Tibial nerve (tissue), 3 donors: ENCODE results near the gene AGBL1.

Experiments
- POLR2A ChIP-seq, 2 donors: fragments of 450-650 bp; IDR thresholded peaks; one replicate each; pipeline ENCODE4 v1.6.1; 2017; ENCODE audit warnings: antibody characterized with exemption in 2 of 2, mild to moderate bottlenecking in 2 of 2, moderate library complexity in 2 of 2
- TF ChIP-seq, protein P1 (sequence below), 5 experiments: fragments of 200-600 bp in 3 of 5; fragments of 450-650 bp in 2 of 5; sonication (generic) in 3 of 5; IDR thresholded peaks; one replicate each; pipeline ENCODE4 v1.5.1; 2016 to 2019; ENCODE audit warnings: antibody characterized with exemption in 5 of 5, mild to moderate bottlenecking in 3 of 5, moderate library complexity in 2 of 5

DNA sequence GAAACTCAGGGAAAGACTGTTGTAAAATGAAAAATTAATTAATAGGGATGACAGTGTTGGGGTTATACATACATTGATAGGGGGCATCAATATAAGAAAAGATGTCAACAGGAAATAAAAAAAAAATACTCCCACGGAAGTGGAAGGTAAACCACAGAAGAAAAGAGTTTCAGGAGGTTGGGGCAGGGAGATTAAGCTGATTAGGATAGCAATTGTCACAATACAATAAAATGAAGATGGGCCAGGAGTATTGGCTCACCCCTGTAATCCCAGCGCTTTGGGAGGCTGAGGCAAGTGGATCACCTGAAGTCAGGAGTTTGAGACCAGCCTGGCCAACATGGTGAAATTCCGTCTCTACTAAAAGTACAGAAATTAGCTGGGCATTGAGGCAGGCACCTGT lies 536.1 kb downstream of the AGBL1 start:
- TF ChIP-seq, protein P1, sequence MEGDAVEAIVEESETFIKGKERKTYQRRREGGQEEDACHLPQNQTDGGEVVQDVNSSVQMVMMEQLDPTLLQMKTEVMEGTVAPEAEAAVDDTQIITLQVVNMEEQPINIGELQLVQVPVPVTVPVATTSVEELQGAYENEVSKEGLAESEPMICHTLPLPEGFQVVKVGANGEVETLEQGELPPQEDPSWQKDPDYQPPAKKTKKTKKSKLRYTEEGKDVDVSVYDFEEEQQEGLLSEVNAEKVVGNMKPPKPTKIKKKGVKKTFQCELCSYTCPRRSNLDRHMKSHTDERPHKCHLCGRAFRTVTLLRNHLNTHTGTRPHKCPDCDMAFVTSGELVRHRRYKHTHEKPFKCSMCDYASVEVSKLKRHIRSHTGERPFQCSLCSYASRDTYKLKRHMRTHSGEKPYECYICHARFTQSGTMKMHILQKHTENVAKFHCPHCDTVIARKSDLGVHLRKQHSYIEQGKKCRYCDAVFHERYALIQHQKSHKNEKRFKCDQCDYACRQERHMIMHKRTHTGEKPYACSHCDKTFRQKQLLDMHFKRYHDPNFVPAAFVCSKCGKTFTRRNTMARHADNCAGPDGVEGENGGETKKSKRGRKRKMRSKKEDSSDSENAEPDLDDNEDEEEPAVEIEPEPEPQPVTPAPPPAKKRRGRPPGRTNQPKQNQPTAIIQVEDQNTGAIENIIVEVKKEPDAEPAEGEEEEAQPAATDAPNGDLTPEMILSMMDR (IDR thresholded peaks at IDR 0.05) = no peak
- no peak for TF ChIP-seq POLR2A (IDR thresholded peaks at IDR 0.05)
